ENCODE results near the gene LYPLAL1.
A peak's percentile ranks its signal among the peaks of the same experiment; 100 is the strongest.

The LYPLAL1 gene

GRCh38 chr1:219160967-219161366 is 12.7 kb upstream of the LYPLAL1 start:
- Histone ChIP-seq H3K4me3 (ENCODE audit: insufficient read depth, low read depth, low read length) (no peak overlapping the region), H3K9me3 (ENCODE audit: control insufficient read depth, low read length) (no peaks in the 10 kb centered on the region), H3K27me3 (ENCODE audit: control insufficient read depth, insufficient read depth, low read length, poor library complexity, severe bottlenecking) (no peaks in the 10 kb centered on the region), H3K4me1 (ENCODE audit: control insufficient read depth, insufficient read depth, low read length) (no peaks in the 10 kb centered on the region), H3K27ac (ENCODE audit: insufficient read depth, low read depth, low read length, poor library complexity, severe bottlenecking) (no peak overlapping the region), H3K36me3 (ENCODE audit: control insufficient read depth, insufficient read depth, low read length) (no peaks in the 10 kb centered on the region)
- WGBS, 2 experiments, result 91 to 100% methylated on average over 1 to 2 of the region's 2 CpGs

GRCh38 chr1:219161371-219161770 is 12.3 kb upstream of the LYPLAL1 start:
- no peak overlapping the region for H3K4me3 ChIP-seq (ENCODE audit: insufficient read depth, low read depth, low read length)
- H3K27ac ChIP-seq (ENCODE audit: insufficient read depth, low read depth, low read length, poor library complexity, severe bottlenecking), result no peak overlapping the region
- H3K9me3 ChIP-seq (ENCODE audit: control insufficient read depth, low read length), result no peaks in the 10 kb centered on the region
- no peaks in the 10 kb centered on the region for H3K27me3 ChIP-seq (ENCODE audit: control insufficient read depth, insufficient read depth, low read length, poor library complexity, severe bottlenecking)
- H3K36me3 ChIP-seq (ENCODE audit: control insufficient read depth, insufficient read depth, low read length), result no peaks in the 10 kb centered on the region
- WGBS, 2 experiments, result 92 to 100% methylated on average over 1 of the region's 1 CpG
- H3K4me1 ChIP-seq (ENCODE audit: control insufficient read depth, insufficient read depth, low read length), result no peaks in the 10 kb centered on the region

DNA sequence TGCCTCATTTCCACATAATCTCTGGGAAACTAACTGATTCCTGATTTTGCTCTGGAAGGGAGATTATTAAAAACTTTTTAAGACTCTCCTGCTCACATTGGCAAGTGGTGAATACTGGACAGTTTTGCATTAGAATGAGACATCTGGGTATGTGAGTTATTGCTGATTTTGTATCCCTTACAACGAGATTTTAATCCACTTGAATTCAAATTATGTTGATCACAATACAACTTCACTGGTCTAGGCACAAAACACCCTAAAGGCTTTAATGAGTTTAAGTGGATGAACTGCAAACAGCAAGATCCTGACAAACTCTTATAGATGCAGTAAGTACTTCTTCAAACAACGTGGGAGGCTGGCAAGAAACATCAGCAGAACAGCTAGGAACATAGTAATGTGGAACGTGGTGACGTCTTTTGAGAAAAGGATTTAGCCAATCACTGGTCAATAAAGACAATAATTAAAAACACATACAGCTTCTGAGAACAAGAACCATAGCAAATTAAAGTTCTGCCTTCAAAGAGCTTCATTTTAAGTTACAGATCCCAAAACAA is 10.2 kb upstream of the LYPLAL1 start:
- 41 to 60% methylated on average over 3 to 4 of the region's 4 CpGs for WGBS, 2 experiments
- H3K9me3 ChIP-seq (ENCODE audit: control insufficient read depth, low read length), result no peaks in the 10 kb centered on the region

DNA sequence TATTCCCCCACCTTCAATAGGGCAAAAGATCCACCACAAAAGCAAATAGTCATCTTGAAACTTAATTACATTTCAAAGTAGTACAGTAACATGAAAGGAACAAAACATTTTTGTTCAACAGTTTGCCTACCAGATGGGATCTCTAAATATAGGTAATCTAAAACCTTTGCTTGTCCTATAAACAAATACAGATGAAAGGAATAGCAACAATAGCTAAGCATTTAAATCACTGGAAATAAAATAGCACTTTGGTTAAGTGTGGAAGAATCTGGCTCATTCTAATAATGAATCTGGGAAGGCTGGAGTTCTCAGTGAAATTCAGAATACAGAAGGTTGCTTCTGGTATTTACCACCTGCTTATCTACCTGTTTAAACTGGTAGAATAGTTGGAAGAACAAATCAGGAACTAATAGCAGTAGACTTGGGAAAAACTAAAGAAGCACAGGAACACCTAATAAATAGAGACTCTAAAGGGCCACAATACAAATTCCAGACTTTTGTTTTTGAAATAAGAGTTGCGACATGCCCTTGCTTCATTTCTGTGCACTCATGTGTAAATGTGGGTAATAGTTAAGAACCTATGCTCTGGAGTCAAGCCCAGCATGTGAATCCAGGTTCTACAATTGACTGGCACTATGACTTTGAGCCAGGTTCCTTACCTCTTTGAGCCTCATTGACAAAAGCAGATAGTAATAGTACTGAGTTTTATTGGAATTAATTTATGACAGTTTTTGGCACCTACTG is 2.3 kb upstream of the LYPLAL1 start:
- no peak overlapping the region for H3K4me3 ChIP-seq (ENCODE audit: insufficient read depth, low read depth, low read length)
- peaks cover 3% of the 10 kb centered on the region for H3K4me1 ChIP-seq (ENCODE audit: control insufficient read depth, insufficient read depth, low read length)
- H3K27me3 ChIP-seq (ENCODE audit: control insufficient read depth, insufficient read depth, low read length, poor library complexity, severe bottlenecking), result no peaks in the 10 kb centered on the region
- no peaks in the 10 kb centered on the region for H3K9me3 ChIP-seq (ENCODE audit: control insufficient read depth, low read length)
- no peak overlapping the region for H3K27ac ChIP-seq (ENCODE audit: insufficient read depth, low read depth, low read length, poor library complexity, severe bottlenecking)
- 100% methylated on average over 1 of the region's 1 CpG for WGBS, 2 experiments
- no peaks in the 10 kb centered on the region for H3K36me3 ChIP-seq (ENCODE audit: control insufficient read depth, insufficient read depth, low read length)

More for the DNA sequence above, 10.2 kb upstream of the LYPLAL1 start:
- no peaks in the 10 kb centered on the region for H3K27me3 ChIP-seq (ENCODE audit: control insufficient read depth, insufficient read depth, low read length, poor library complexity, severe bottlenecking)
- H3K4me1 ChIP-seq (ENCODE audit: control insufficient read depth, insufficient read depth, low read length), result no peaks in the 10 kb centered on the region
- no peak overlapping the region for H3K4me3 ChIP-seq (ENCODE audit: insufficient read depth, low read depth, low read length)
- H3K27ac ChIP-seq (ENCODE audit: insufficient read depth, low read depth, low read length, poor library complexity, severe bottlenecking), result no peak overlapping the region
- no peaks in the 10 kb centered on the region for H3K36me3 ChIP-seq (ENCODE audit: control insufficient read depth, insufficient read depth, low read length)

- H3K4me3 ChIP-seq (ENCODE audit: insufficient read depth, low read depth, low read length), result no peak overlapping the region
- H3K4me1 ChIP-seq (ENCODE audit: control insufficient read depth, insufficient read depth, low read length), result peaks cover 3% of the 10 kb centered on the region
- no peaks in the 10 kb centered on the region for H3K9me3 ChIP-seq (ENCODE audit: control insufficient read depth, low read length)
- H3K27ac ChIP-seq (ENCODE audit: insufficient read depth, low read depth, low read length, poor library complexity, severe bottlenecking), result no peak overlapping the region
- H3K36me3 ChIP-seq (ENCODE audit: control insufficient read depth, insufficient read depth, low read length), result no peaks in the 10 kb centered on the region
- H3K27me3 ChIP-seq (ENCODE audit: control insufficient read depth, insufficient read depth, low read length, poor library complexity, severe bottlenecking), result no peaks in the 10 kb centered on the region
- 94 to 95% methylated on average over 2 of the region's 2 CpGs for WGBS, 2 experiments
Observed at GRCh38 chr1:219172821-219173220, 857 bp upstream of the LYPLAL1 start.

DNA sequence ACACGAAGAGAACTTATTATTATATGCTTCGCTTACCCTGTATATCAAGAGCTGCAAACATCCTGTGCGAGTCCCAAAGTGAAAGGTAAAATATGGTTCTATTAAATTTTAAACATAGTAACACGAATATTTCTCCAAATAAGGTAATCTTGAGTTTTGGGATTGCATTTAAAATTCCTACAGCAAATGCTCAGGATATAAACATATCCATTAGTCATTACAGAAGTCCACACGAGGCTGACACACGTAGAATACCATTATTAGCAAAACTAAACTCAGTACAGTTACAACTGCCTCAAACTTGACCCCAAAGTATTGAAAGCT is 282 bp upstream of the LYPLAL1 start:
- H3K9me3 ChIP-seq (ENCODE audit: control insufficient read depth, low read length), result no peaks in the 10 kb centered on the region
- H3K27ac ChIP-seq (ENCODE audit: insufficient read depth, low read depth, low read length, poor library complexity, severe bottlenecking), result no peak overlapping the region
- WGBS, 2 experiments, result 0 to 61% methylated on average over 2 to 6 of the region's 6 CpGs
- H3K36me3 ChIP-seq (ENCODE audit: control insufficient read depth, insufficient read depth, low read length), result no peaks in the 10 kb centered on the region
- H3K4me1 ChIP-seq (ENCODE audit: control insufficient read depth, insufficient read depth, low read length), result peaks cover 3% of the 10 kb centered on the region
- peak overlapping the region; percentile 84 for H3K4me3 ChIP-seq (ENCODE audit: insufficient read depth, low read depth, low read length)
- H3K27me3 ChIP-seq (ENCODE audit: control insufficient read depth, insufficient read depth, low read length, poor library complexity, severe bottlenecking), result no peaks in the 10 kb centered on the region

DNA sequence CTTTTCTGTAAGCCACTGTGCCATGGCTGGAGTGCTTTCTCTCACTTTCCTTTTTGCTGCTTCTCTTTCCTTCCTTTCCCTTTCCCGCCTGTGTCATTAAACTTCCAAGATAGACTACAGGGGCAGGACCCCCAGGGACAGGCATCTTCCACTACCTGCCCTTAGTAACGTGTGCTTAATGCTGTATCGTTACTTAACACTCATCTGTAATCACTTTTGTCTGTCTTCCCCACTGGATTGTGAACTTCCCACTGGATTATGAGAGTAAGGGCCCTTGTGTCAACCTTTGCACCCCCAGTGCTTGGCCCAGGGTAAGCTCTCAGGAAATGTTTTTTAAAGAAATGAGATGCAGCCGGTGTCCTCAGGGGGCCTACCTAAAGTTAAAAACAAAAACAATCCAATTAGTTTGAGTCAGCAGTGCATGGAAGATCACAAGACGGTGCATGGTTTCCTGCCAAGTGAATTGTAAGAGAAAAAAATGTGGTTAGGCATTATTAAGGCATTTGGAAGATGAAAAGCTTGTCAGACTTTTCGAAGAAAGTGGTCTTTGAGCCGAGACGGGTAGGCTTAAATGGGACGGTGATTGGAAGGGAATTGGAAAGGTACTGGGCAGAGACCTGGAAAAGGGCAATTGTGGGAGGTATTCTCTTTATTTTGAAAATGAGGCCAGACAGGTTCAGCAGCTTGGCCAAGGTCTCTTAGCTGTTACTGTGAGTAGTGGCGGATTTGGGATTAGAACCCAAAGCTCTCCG is 958 bp downstream of the LYPLAL1 start:
- Histone ChIP-seq H3K27ac (ENCODE audit: insufficient read depth, low read depth, low read length, poor library complexity, severe bottlenecking) (peak overlapping the region; percentile 72), H3K4me3 (ENCODE audit: insufficient read depth, low read depth, low read length) (peak overlapping the region; percentile 84), H3K36me3 (ENCODE audit: control insufficient read depth, insufficient read depth, low read length) (no peaks in the 10 kb centered on the region), H3K9me3 (ENCODE audit: control insufficient read depth, low read length) (no peaks in the 10 kb centered on the region), H3K4me1 (ENCODE audit: control insufficient read depth, insufficient read depth, low read length) (peaks cover 3% of the 10 kb centered on the region), H3K27me3 (ENCODE audit: control insufficient read depth, insufficient read depth, low read length, poor library complexity, severe bottlenecking) (no peaks in the 10 kb centered on the region)
- 21 to 23% methylated on average over 11 of the region's 11 CpGs for WGBS, 2 experiments

GRCh38 chr1:219175212-219175564 is 1.5 kb downstream of the LYPLAL1 start:
- WGBS, 2 experiments, result 90 to 91% methylated on average over 3 of the region's 3 CpGs
- H3K27ac ChIP-seq (ENCODE audit: insufficient read depth, low read depth, low read length, poor library complexity, severe bottlenecking), result no peak overlapping the region
- H3K9me3 ChIP-seq (ENCODE audit: control insufficient read depth, low read length), result no peaks in the 10 kb centered on the region
- H3K27me3 ChIP-seq (ENCODE audit: control insufficient read depth, insufficient read depth, low read length, poor library complexity, severe bottlenecking), result no peaks in the 10 kb centered on the region
- peaks cover 3% of the 10 kb centered on the region for H3K4me1 ChIP-seq (ENCODE audit: control insufficient read depth, insufficient read depth, low read length)
- H3K4me3 ChIP-seq (ENCODE audit: insufficient read depth, low read depth, low read length), result peak overlapping the region; percentile 84
- no peaks in the 10 kb centered on the region for H3K36me3 ChIP-seq (ENCODE audit: control insufficient read depth, insufficient read depth, low read length)

GRCh38 chr1:219176168-219176567 is 2.5 kb downstream of the LYPLAL1 start:
- 94 to 99% methylated on average over 3 to 4 of the region's 4 CpGs for WGBS, 2 experiments
- no peaks in the 10 kb centered on the region for H3K36me3 ChIP-seq (ENCODE audit: control insufficient read depth, insufficient read depth, low read length)
- no peaks in the 10 kb centered on the region for H3K27me3 ChIP-seq (ENCODE audit: control insufficient read depth, insufficient read depth, low read length, poor library complexity, severe bottlenecking)
- H3K27ac ChIP-seq (ENCODE audit: insufficient read depth, low read depth, low read length, poor library complexity, severe bottlenecking), result no peak overlapping the region
- H3K4me3 ChIP-seq (ENCODE audit: insufficient read depth, low read depth, low read length), result no peak overlapping the region
- peaks cover 3% of the 10 kb centered on the region for H3K4me1 ChIP-seq (ENCODE audit: control insufficient read depth, insufficient read depth, low read length)
- H3K9me3 ChIP-seq (ENCODE audit: control insufficient read depth, low read length), result no peaks in the 10 kb centered on the region

DNA sequence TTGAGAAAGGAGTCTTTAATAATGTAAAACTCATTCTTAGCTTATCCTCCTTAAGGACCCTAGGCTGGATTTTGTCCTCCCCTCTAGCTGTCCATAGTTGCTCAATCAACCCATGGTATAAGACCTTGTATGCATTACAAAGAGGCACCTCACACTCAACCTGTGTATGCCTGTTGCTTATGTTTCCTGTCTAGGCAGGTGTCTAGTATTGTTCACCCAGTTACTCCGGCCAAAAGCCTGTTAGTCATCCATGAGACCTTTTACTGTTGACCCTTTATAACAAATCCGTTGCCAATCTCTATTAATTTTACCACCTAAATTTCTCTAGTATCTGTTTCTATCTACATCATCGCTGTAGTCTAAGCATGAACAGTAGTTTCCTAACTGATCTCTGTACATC is 3.7 kb downstream of the LYPLAL1 start:
- Histone ChIP-seq H3K27ac (ENCODE audit: insufficient read depth, low read depth, low read length, poor library complexity, severe bottlenecking) (no peak overlapping the region), H3K9me3 (ENCODE audit: control insufficient read depth, low read length) (no peaks in the 10 kb centered on the region), H3K4me3 (ENCODE audit: insufficient read depth, low read depth, low read length) (no peak overlapping the region), H3K4me1 (ENCODE audit: control insufficient read depth, insufficient read depth, low read length) (peaks cover 3% of the 10 kb centered on the region), H3K36me3 (ENCODE audit: control insufficient read depth, insufficient read depth, low read length) (no peaks in the 10 kb centered on the region), H3K27me3 (ENCODE audit: control insufficient read depth, insufficient read depth, low read length, poor library complexity, severe bottlenecking) (no peaks in the 10 kb centered on the region)
- 93 to 94% methylated on average over 3 of the region's 3 CpGs for WGBS, 2 experiments
